Bronchial epithelial cell (primary cell): Measurements from ENCODE around the gene CNBP. TPM values are rescaled to one million over a fixed set of nuclear protein-coding genes. Genes with fewer than 3 reads are reported as not detected.

ENCODE experiments used
- DNase-seq: peaks from one replicate; pipeline ENCODE4 v3.0.0-alpha.2; 2010; ENCODE audit warnings: low read depth
- FAIRE-seq: peaks from 2 replicates; lab custom pipeline; 2011; peaks lifted over from hg19 to GRCh38; lab: Jason Lieb, UNC
- H3K27me3 ChIP-seq: 2 replicates; pipeline ENCODE4 v1.5.1; 2011; ENCODE audit warnings: low read length; ENCODE audit not compliant: control insufficient read depth, insufficient read depth
- H3K36me3 ChIP-seq: 2 replicates; pipeline ENCODE4 v1.5.1; 2011; ENCODE audit warnings: low read length; ENCODE audit not compliant: control insufficient read depth, insufficient read depth
- H3K4me3 ChIP-seq: 2 replicates; pipeline ENCODE4 v1.5.1; 2011; ENCODE audit warnings: mild to moderate bottlenecking, low read depth, low read length, control low read depth
- CTCF ChIP-seq: IDR thresholded peaks from 2 replicates; pipeline ENCODE4 v1.5.1; 2011; ENCODE audit warnings: mild to moderate bottlenecking, moderate library complexity, low read length, control low read depth, inconsistent platforms; ENCODE audit not compliant: insufficient read depth, severe bottlenecking
- total RNA-seq: library from RNA; depleted of rRNA; stranded (reverse); fragments of >200 nt; gene quantifications from 2 replicates; pipeline ENCODE4 v1.2.1, GENCODE V29; 2014

CNBP gene
- total RNA-seq, 1 donor from 2014 or later: 535 TPM

DNA sequence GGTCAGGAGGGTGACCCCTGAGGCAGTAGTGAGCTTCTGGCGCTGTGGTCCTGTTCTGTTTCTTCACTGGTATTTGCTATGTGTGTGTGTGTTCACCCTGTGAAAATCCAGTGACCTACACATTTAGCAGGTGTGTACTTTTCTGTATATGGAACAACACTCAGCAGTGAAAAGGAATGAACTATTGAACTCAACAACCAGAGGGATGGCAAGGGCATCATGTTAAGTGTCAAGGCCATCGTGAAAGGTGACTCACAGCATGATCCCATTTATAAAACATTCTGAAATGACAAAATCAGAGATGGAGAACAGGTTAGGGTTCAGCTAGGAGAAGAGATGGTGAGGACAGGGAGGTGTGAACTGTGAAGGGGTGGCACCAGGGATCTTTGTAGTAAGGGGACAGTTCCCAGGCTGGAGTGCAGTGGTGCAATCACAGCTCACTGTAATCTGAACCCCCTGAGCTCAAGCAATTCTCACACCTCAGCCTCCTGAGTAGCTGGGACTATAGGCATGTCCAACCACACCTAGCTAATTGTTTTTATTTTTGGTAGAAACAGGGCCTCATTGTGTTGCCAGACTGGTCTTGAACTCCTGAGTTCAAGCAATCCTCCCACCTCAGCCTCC lies 52.1 kb downstream of the CNBP start:
- Histone ChIP-seq H3K4me3 (no peak overlapping the region), H3K36me3 (peaks cover 26% of the 10 kb centered on the region), H3K27me3 (no peaks in the 10 kb centered on the region)
- no peak for DNase-seq
- no peak for FAIRE-seq
- no peak for TF ChIP-seq CTCF

DNA sequence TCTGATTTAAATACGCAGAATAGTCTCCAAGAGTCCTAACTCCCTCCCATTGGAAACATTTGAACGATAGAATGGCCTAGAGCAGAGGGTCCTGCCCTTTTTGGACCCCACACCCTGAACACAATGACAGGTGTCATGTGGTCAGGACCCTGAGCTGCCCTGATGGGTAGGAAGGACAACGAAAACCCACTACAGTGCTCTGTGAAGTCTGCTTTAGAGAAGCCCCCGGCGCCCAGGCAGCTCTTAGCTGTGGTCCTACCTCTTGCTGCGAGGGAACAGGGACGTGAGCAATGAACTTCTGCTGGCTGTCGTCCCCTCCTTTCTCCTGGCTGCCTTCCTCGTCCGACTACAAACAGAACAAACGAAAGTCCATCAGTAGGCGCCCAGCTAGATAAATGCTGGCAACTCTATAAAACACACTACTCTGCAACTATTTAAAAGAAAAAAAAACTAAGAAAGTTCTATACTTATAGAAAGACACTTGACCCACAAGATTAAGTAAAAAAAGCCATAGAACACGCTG lies 53.3 kb downstream of the CNBP start:
- peaks cover 24% of the 10 kb centered on the region for H3K36me3 ChIP-seq
- no peak for DNase-seq
- no peak for FAIRE-seq
- no peaks in the 10 kb centered on the region for H3K27me3 ChIP-seq
- H3K4me3 ChIP-seq: no peak overlapping the region
- no peak for TF ChIP-seq CTCF

DNA sequence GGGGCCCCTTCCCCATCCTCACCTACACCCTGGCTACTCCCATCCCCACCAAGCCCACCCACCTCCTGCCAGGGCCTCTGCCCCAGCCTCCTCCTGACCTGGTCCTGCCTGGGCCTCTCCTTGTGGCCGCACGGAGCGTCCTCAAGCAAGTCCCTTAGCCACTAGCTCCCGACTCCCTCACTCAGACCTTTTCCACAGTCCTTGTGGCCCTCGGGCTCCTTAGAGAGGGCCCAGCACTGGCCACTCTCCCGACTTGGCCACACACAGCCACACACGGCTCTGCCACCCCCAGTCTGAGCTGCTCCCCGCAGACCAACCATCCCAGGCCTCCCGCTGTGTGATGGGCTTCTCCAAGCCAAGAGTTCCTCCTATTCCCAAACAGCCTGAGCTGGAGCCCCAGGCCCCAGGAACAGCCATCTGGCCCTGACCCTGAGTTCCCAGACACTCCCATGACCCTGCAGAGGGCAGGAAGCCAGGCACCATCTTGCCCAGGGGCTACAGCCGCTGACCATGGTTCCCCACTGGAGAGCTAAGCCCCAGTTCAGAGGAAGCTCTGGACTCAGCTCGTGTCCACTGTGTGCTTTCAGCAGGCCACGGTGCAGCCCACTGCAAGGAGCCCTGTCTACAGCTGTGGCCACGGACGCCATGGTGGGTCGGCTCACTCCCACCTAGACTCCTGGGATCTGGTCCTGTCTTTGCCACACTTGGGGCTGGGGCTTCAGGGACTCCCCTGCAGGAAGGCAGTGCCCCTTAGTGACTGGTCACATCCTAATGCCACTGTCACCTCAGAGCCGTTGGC lies 55.1 kb downstream of the CNBP start:
- TF ChIP-seq CTCF: no peak
- Histone ChIP-seq H3K27me3 (no peaks in the 10 kb centered on the region), H3K36me3 (peaks cover 16% of the 10 kb centered on the region), H3K4me3 (no peak overlapping the region)
- FAIRE-seq (no peak), DNase-seq (no peak)

DNA sequence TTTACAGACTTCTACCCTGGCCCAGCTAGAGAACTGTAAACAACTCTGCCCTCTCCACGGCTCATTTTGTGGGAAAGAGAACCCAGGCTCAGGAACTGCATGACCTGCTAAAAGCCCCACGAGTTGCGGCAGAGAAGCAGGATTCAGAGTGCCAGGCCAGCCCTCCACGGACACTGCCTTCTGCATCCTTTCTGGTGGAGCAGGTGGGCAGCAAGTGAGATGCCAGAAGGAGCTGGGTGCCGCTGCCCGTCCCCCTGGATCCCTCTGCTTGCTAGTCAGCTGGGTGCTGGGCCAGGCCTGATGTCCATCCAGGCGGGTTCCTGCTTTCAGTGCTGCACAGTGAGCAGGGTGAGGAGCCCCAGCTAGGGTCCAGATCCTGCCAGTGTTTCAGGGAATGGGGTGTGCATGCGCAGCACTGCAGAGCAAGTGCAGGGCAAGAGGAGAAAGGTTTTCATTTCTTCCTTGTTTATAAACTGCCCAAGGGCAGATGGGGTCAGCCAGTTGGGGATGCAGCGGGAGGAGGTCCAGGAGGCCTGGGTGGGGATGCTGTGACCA lies 56.9 kb downstream of the CNBP start:
- no peaks in the 10 kb centered on the region for H3K27me3 ChIP-seq
- H3K36me3 ChIP-seq: peaks cover 11% of the 10 kb centered on the region
- TF ChIP-seq CTCF: no peak
- H3K4me3 ChIP-seq: no peak overlapping the region
- FAIRE-seq (no peak), DNase-seq (no peak)

DNA sequence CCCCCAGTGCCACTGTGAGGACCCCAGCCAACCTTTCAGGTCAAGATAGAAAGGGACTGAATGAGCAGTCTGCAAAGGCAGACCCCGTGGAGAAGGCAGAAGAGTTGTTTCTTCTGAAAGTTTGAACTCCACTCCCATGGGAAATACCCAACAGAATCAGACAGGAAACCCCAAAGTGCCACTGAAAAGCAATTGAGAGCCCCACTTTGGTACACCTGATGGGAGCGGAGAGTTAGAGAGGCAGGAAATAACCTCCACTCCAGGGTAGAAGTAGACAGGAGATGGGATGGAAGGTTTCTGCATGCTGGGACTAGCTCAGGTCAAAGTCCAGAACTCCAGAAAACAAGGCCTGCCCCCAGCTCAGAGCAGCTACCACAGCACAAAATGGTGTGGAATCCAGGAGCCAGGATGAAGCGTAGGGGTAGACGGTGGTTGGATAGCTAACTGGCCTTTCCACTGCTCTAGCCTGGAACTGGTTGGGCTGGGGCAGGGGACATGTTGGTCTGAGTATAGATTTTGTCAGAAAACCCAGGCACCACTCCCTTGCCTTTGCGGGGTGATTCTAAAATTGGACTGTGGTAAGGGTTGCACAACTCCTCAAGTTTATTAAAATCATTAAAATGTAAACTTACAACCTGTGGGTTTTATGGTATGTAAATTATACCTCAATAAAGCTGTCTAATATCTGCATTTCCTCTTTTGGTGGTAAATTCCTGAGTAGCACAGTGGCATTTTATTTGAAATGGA lies 60.2 kb downstream of the CNBP start:
- Histone ChIP-seq H3K36me3 (no peaks in the 10 kb centered on the region), H3K4me3 (no peak overlapping the region), H3K27me3 (no peaks in the 10 kb centered on the region)
- TF ChIP-seq CTCF: no peak
- DNase-seq (peak; percentile 27), FAIRE-seq (no peak)
